ENCODE data around the gene ANKRD13A. TPM values are rescaled to one million over a fixed set of nuclear protein-coding genes. Genes with fewer than 3 reads are reported as not detected.

Gene ANKRD13A
- total and polyA plus RNA-seq, 2 experiments from 2014 or later = 5.7 to 25.6 TPM

DNA sequence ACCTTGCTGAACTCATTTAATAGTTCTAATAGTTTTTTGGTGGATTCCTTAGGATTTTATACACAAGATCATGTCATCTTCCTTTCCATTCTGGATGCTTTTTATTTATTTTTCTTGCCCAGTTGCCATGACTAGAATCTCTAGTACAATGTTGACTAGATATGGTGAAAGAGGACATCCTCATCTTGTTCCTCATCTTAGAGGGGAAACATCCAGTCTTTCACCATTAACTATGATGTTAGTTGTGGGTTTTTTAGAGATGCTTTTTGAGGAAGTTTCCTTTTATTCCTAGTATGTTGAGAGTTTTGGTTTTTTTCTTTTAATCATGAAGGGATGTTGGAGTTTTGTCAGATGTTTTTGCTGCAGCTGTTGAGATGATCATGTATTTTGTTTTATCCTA, 8.7 kb downstream of the ANKRD13A start:
- H3K9me2 ChIP-seq (ENCODE audit: insufficient read depth) = no peaks in the 10 kb centered on the region
- DNase-seq (ENCODE audit: low spot score) = no peak
- no peaks in the 10 kb centered on the region for H3K27me3 Mint-ChIP-seq (ENCODE audit: insufficient read depth, low read depth, poor library complexity)
- no peak for ATAC-seq
- no peak overlapping the region for H3K27ac Mint-ChIP-seq
- H3K27ac ChIP-seq (ENCODE audit: low read depth) = no peak overlapping the region
- no peaks in the 10 kb centered on the region for H3K27me3 ChIP-seq (ENCODE audit: insufficient read depth)
- no peak overlapping the region for H2AFZ ChIP-seq
- no peak overlapping the region for H3K4me3 ChIP-seq
- no peaks in the 10 kb centered on the region for H3K36me3 ChIP-seq (ENCODE audit: insufficient read depth)
- no peaks in the 10 kb centered on the region for H3K4me1 Mint-ChIP-seq
- H3K4me1 ChIP-seq (ENCODE audit: insufficient read depth) = no peaks in the 10 kb centered on the region
- H4K20me1 ChIP-seq (replicated peaks; ENCODE audit: insufficient read depth) = peaks cover 5% of the 10 kb centered on the region; the same call in 1 of the 2 replicates
- no peaks in the 10 kb centered on the region for H3F3A ChIP-seq (replicated peaks; ENCODE audit: low read depth)
- TF ChIP-seq EZH2phosphoT487 (IDR thresholded peaks at IDR 0.05; ENCODE audit: unreplicated experiment) (no peak), CTCF (conservative IDR thresholded peaks at IDR 0.05; ENCODE audit: low read depth in 2 of 2) (no peak), EZH2 (IDR thresholded peaks at IDR 0.05; ENCODE audit: low read depth, unreplicated experiment) (no peak), STAT1 (IDR thresholded peaks at IDR 0.05; ENCODE audit: unreplicated experiment) (no peak), NANOG (IDR thresholded peaks at IDR 0.05; ENCODE audit: borderline replicate concordance) (no peak), ZNF114 (CRISPR knock-in tag; IDR thresholded peaks at IDR 0.05) (no peak), POLR2AphosphoS5 (IDR thresholded peaks at IDR 0.05; ENCODE audit: low read depth) (no peak), JUNB (IDR thresholded peaks at IDR 0.05; ENCODE audit: unreplicated experiment) (no peak), ZNF462 (CRISPR knock-in tag; IDR thresholded peaks at IDR 0.05) (no peak), CREB1 (CRISPR knock-in tag; IDR thresholded peaks at IDR 0.05; ENCODE audit: low read depth) (no peak), ZNF331 (CRISPR knock-in tag; IDR thresholded peaks at IDR 0.05; ENCODE audit: low read depth) (no peak)
- TF ChIP-seq, protein P1, sequence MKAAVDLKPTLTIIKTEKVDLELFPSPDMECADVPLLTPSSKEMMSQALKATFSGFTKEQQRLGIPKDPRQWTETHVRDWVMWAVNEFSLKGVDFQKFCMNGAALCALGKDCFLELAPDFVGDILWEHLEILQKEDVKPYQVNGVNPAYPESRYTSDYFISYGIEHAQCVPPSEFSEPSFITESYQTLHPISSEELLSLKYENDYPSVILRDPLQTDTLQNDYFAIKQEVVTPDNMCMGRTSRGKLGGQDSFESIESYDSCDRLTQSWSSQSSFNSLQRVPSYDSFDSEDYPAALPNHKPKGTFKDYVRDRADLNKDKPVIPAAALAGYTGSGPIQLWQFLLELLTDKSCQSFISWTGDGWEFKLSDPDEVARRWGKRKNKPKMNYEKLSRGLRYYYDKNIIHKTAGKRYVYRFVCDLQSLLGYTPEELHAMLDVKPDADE (IDR thresholded peaks at IDR 0.05) = no peak
- TF ChIP-seq, protein P2, sequence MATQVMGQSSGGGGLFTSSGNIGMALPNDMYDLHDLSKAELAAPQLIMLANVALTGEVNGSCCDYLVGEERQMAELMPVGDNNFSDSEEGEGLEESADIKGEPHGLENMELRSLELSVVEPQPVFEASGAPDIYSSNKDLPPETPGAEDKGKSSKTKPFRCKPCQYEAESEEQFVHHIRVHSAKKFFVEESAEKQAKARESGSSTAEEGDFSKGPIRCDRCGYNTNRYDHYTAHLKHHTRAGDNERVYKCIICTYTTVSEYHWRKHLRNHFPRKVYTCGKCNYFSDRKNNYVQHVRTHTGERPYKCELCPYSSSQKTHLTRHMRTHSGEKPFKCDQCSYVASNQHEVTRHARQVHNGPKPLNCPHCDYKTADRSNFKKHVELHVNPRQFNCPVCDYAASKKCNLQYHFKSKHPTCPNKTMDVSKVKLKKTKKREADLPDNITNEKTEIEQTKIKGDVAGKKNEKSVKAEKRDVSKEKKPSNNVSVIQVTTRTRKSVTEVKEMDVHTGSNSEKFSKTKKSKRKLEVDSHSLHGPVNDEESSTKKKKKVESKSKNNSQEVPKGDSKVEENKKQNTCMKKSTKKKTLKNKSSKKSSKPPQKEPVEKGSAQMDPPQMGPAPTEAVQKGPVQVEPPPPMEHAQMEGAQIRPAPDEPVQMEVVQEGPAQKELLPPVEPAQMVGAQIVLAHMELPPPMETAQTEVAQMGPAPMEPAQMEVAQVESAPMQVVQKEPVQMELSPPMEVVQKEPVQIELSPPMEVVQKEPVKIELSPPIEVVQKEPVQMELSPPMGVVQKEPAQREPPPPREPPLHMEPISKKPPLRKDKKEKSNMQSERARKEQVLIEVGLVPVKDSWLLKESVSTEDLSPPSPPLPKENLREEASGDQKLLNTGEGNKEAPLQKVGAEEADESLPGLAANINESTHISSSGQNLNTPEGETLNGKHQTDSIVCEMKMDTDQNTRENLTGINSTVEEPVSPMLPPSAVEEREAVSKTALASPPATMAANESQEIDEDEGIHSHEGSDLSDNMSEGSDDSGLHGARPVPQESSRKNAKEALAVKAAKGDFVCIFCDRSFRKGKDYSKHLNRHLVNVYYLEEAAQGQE (IDR thresholded peaks at IDR 0.05; ENCODE audit: unreplicated experiment) = no peak
- H3K9me3 Mint-ChIP-seq = no peaks in the 10 kb centered on the region
- no peak overlapping the region for H3K4me3 Mint-ChIP-seq
- H3K36me3 Mint-ChIP-seq (ENCODE audit: low read depth) = no peaks in the 10 kb centered on the region; the same call in 2 of the 3 replicates
- peaks cover 7% of the 10 kb centered on the region; the same call in 1 of the 2 replicates for H3K79me2 ChIP-seq (replicated peaks; ENCODE audit: insufficient read depth)
- no peak overlapping the region for H3K4me2 ChIP-seq

Data from GM23338 (cell line).